ENCODE results near the gene GPANK1.

The GPANK1 gene

GRCh38 chr6:31691564-31692108 lies 26.8 kb upstream of the GPANK1 start:
- DNase-seq, result no peak

GRCh38 chr6:31691078-31691463 lies 26.3 kb upstream of the GPANK1 start:
- DNase-seq, result no peak

- no peak for DNase-seq
These were observed 25.7 kb upstream of the GPANK1 start for GRCh38 chr6:31690231-31691077.

GRCh38 chr6:31689249-31690110 lies 24.7 kb upstream of the GPANK1 start:
- DNase-seq, result no peak

GRCh38 chr6:31687860-31688693 lies 23.3 kb upstream of the GPANK1 start:
- DNase-seq, result no peak

GRCh38 chr6:31687321-31687720 lies 22.5 kb upstream of the GPANK1 start:
- no peak for DNase-seq

GRCh38 chr6:31686483-31686882 lies 21.7 kb upstream of the GPANK1 start:
- DNase-seq, result no peak

- no peak for DNase-seq
These were observed 18.8 kb upstream of the GPANK1 start for GRCh38 chr6:31683591-31683990.

- DNase-seq, result peak in 20 of 56 donors; percentile 6 to 46 (median 19)
These were observed 16.4 kb upstream of the GPANK1 start for GRCh38 chr6:31681135-31681671.

GRCh38 chr6:31680226-31681134 lies 15.7 kb upstream of the GPANK1 start, which contains the start of gene LY6G5C:
Gene LY6G5C, minus strand, starts transcription at chr6:31681067. Its CDS starts 694 bp downstream, at chr6:31680373.
- DNase-seq, result peak in 52 of 56 donors; percentile 16 to 87 (median 60)

- DNase-seq, result no peak
These were observed 13.2 kb upstream of the GPANK1 start for GRCh38 chr6:31677955-31678354.

GRCh38 chr6:31676904-31677303 lies 12.1 kb upstream of the GPANK1 start:
- DNase-seq, result no peak

GRCh38 chr6:31676322-31676903 lies 11.6 kb upstream of the GPANK1 start:
- no peak for DNase-seq

GRCh38 chr6:31669676-31670075 lies 4.9 kb upstream of the GPANK1 start, which contains the start of gene LY6G5B:
Gene LY6G5B, plus strand, starts transcription at chr6:31669976. Its CDS starts 975 bp downstream, at chr6:31670951.
- DNase-seq, result no peak

- DNase-seq, result no peak
These were observed 1.7 kb upstream of the GPANK1 start for GRCh38 chr6:31666337-31666965.

- DNase-seq, result peak; percentile 72 to 99 (median 98)
These were observed 922 bp upstream of the GPANK1 start, which contains the start of gene CSNK2B for GRCh38 chr6:31665501-31666336. Gene CSNK2B, plus strand, starts transcription at chr6:31666080. Its CDS starts 752 bp downstream, at chr6:31666832.

Measured in amygdala (tissue), 56 donors.